A673 (cell line): ENCODE data around the gene NPR3.

Experiments used
- CTCF ChIP-seq: fragments of 300-800, 200-600 bp; sonication (generic); conservative IDR thresholded peaks from 2 replicates; pipeline ENCODE4 v1.5.1; 2017; ENCODE audit warnings: low read depth, mild to moderate bottlenecking, antibody characterized with exemption, low read length, moderate library complexity, mixed read lengths
- EZH2 ChIP-seq: fragments of 200-600 bp; sonication (generic); IDR thresholded peaks from 2 replicates; pipeline ENCODE4 v1.6.1; 2017; ENCODE audit warnings: borderline replicate concordance, low read depth, mild to moderate bottlenecking, mixed read lengths, antibody characterized with exemption, low read length; ENCODE audit not compliant: poor library complexity, severe bottlenecking

DNA sequence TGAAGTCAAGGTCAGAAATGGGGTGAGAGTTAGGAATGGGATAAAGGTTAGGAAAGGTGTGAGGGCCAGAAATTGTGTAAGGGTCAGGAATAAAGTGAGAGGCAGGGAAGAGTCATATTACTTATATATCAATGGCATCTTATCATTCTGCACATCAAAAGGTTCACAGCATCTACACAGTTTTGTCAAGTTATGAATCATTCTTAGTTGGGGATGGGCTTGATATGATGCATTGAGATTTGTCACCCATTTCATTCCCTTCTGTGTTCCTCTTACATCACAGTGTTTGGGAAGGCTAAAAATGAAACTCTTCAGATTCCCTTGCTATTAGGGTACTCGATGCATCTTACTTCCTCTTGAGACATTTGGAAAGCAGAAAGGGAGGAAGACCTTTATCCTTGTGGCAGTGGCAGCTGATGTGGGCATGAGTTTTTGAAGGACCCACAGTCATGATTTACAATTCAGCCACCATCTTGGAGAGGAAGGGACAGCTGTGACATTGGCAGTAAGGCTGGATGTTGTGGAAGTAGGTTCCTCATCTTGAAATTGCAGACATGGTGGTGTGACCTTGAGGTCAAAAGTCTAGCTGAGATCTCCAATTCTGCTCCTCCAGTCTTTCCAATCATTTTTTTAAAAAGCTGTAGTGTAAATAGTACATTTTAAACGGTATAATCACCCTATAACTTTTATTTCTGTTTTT lies 24.2 kb upstream of the NPR3 start:
- TF ChIP-seq CTCF (no peak), EZH2 (no peak)
